HCT116 (cell line): ENCODE measurements around the gene STIM2. TPM values are rescaled to one million over a fixed set of nuclear protein-coding genes. Genes with fewer than 3 reads are reported as not detected.

Experiments
- ATAC-seq: fragments of 200-7000 bp; cut with Tn5 transposase; 2 replicates; pipeline ENCODE4 v1.9.1; 2020; ENCODE audit warnings: mild to moderate bottlenecking, moderate library complexity
- BruUV-seq: library from RNA; stranded (reverse); fragments of 400-500 nt; replicated peaks from 2 replicates; lab custom pipeline; 2021; lab: Mats Ljungman, UMichigan
- CTCF ChIA-PET: fragments of 300-600 bp; sonication (Branson Sonifier 250); formaldehyde crosslinking; loops from one replicate; lab custom pipeline; 2021; ENCODE audit warnings: antibody characterized with exemption; lab: Charles Lee
- POLR2A ChIA-PET: fragments of 300-600, 350-600 bp; sonication (Branson Sonifier 250); formaldehyde crosslinking; loops from one replicate; lab custom pipeline; 2021; ENCODE audit warnings: antibody characterized with exemption; lab: Charles Lee
- RAD21 ChIA-PET, 2 experiments: fragments of 300-600 bp; sonication (Branson Sonifier 250); formaldehyde crosslinking; loops; one replicate each; lab custom pipeline; 2023; ENCODE audit warnings: low total read pairs in 2 of 2; ENCODE audit not compliant: uncharacterized antibody in 2 of 2, unreplicated experiment in 2 of 2, low non-redundant PET in 1 of 2; lab: Charles Lee
- DNase-seq: peaks from one replicate; pipeline ENCODE4 v3.0.0-alpha.2; 2010; ENCODE audit warnings: low read depth, low spot score
- H2AFZ ChIP-seq: fragments of 200-600 bp; shearing (Covaris generic), sonication (generic); 2 replicates; pipeline ENCODE4 v1.6.1; 2017; ENCODE audit warnings: low read depth, mixed run types, mixed read lengths, antibody characterized with exemption, low read length; ENCODE audit not compliant: poor library complexity, severe bottlenecking
- H3K27ac ChIP-seq: 2 replicates; pipeline ENCODE4 v1.5.1; 2012; ENCODE audit warnings: low read depth, low read length
- H3K27me3 ChIP-seq: fragments of 200-600 bp; sonication (generic); 2 replicates; pipeline ENCODE4 v1.6.1; 2016; ENCODE audit warnings: mixed run types, low read length, mixed read lengths; ENCODE audit not compliant: insufficient read depth
- H3K36me3 ChIP-seq, 2 experiments: fragments of 200-500 bp in 1 of 2; fragments of 200-600 bp in 1 of 2; sonication (Bioruptor generic) in 1 of 2; sonication (generic) in 1 of 2; 2 replicates each; pipeline versions ENCODE4 v1.5.1 to v1.6.1; 2014 to 2016; ENCODE audit warnings: low read length in 2 of 2, inconsistent platforms in 1 of 2, mixed read lengths in 1 of 2, mixed run types in 1 of 2; ENCODE audit not compliant: insufficient read depth in 2 of 2, control insufficient read depth in 1 of 2
- H3K4me1 ChIP-seq, 2 experiments: fragments of 200-600 bp in 1 of 2; sonication (generic) in 1 of 2; 2 replicates each; pipeline versions ENCODE4 v1.5.1 to v1.6.1; 2012 to 2017; ENCODE audit warnings: low read length in 2 of 2, inconsistent platforms in 1 of 2, mild to moderate bottlenecking in 1 of 2, mixed read lengths in 1 of 2, mixed run types in 1 of 2, moderate library complexity in 1 of 2; ENCODE audit not compliant: insufficient read depth in 2 of 2, control insufficient read depth in 1 of 2
- H3K4me2 ChIP-seq: fragments of 200-600 bp; sonication (generic); 2 replicates; pipeline ENCODE4 v1.6.1; 2017; ENCODE audit warnings: mixed run types, low read length, mixed read lengths
- H3K4me3 ChIP-seq, 2 experiments: fragments of 200-600 bp in 1 of 2; sonication (generic) in 1 of 2; replicated peaks in 1 of 2; 2 replicates each; pipeline ENCODE4 v1.5.1; 2011 to 2016; ENCODE audit warnings: low read length in 2 of 2, control low read depth in 1 of 2, low read depth in 1 of 2, mild to moderate bottlenecking in 1 of 2, mixed read lengths in 1 of 2, mixed run types in 1 of 2
- H3K79me2 ChIP-seq: fragments of 200-600 bp; sonication (generic); 2 replicates; pipeline ENCODE4 v1.6.1; 2017; ENCODE audit warnings: mild to moderate bottlenecking, mixed run types, low read length, moderate library complexity, mixed read lengths; ENCODE audit not compliant: insufficient read depth
- H3K9ac ChIP-seq: fragments of 200-600 bp; sonication (generic); 2 replicates; pipeline ENCODE4 v1.6.1; 2016; ENCODE audit warnings: low read length, mixed read lengths
- H3K9me2 ChIP-seq: fragments of 200-600 bp; sonication (generic), shearing (Covaris generic); 2 replicates; pipeline ENCODE4 v1.6.1; 2017; ENCODE audit warnings: mixed run types, mild to moderate bottlenecking, moderate library complexity; ENCODE audit not compliant: insufficient read depth
- H3K9me3 ChIP-seq, 2 experiments: fragments of 200-500 bp in 1 of 2; fragments of 200-600 bp in 1 of 2; sonication (Bioruptor generic) in 1 of 2; sonication (generic) in 1 of 2; 2 replicates each; pipeline ENCODE4 v1.6.1; 2014 to 2017; ENCODE audit warnings: low read length in 2 of 2, mixed read lengths in 2 of 2, inconsistent platforms in 1 of 2, low read depth in 1 of 2, mild to moderate bottlenecking in 1 of 2, mixed run types in 1 of 2, moderate library complexity in 1 of 2; ENCODE audit not compliant: control insufficient read depth in 1 of 2, insufficient read depth in 1 of 2
- H4K20me1 ChIP-seq: fragments of 200-600 bp; sonication (generic), shearing (Covaris generic); 2 replicates; pipeline ENCODE4 v1.6.1; 2017; ENCODE audit warnings: mixed run types, mild to moderate bottlenecking, moderate library complexity; ENCODE audit not compliant: insufficient read depth
- ELF1 ChIP-seq: IDR thresholded peaks from 2 replicates; pipeline ENCODE4 v1.6.1; 2012; ENCODE audit warnings: low read depth, borderline replicate concordance
- POLR2AphosphoS5 ChIP-seq: IDR thresholded peaks from 2 replicates; pipeline ENCODE4 v1.6.1; 2011; ENCODE audit warnings: mild to moderate bottlenecking, low read depth, low read length, moderate library complexity
- RAD21 ChIP-seq: IDR thresholded peaks from 2 replicates; pipeline ENCODE4 v1.6.1; 2012; ENCODE audit warnings: low read depth, mild to moderate bottlenecking
- SP1 ChIP-seq: IDR thresholded peaks from 2 replicates; pipeline ENCODE4 v1.6.1; 2012; ENCODE audit warnings: low read depth
- YY1 ChIP-seq: IDR thresholded peaks from 2 replicates; pipeline ENCODE4 v1.6.1; 2011; ENCODE audit warnings: low read length, low read depth, moderate library complexity, mild to moderate bottlenecking; ENCODE audit not compliant: insufficient replicate concordance; ENCODE audit errors: extremely low read depth
- ZFX ChIP-seq: fragments of 450-650 bp; IDR thresholded peaks from 2 replicates; pipeline ENCODE4 v1.6.1; 2017
- intact Hi-C: fragments of 100-400 bp; cut with micrococcal nuclease; formaldehyde crosslinking; loops from 2 replicates; pipeline ENCODE4 v1.10.0; 2022
- total RNA-seq: library from RNA; stranded (reverse); gene quantifications from one replicate; pipeline ENCODE4 v1.2.1, GENCODE V29; 2021; ENCODE audit not compliant: unreplicated experiment
- TF ChIP-seq, protein P1 (sequence below), 3 experiments: fragments of 200-600 bp in 1 of 3; sonication (generic) in 1 of 3; IDR thresholded peaks in 2 of 3; conservative IDR thresholded peaks in 1 of 3; 2 replicates each; pipeline ENCODE4 v1.5.1; 2012 to 2017; ENCODE audit warnings: low read depth in 2 of 3, low read length in 2 of 3, antibody characterized with exemption in 1 of 3, borderline replicate concordance in 1 of 3, control low read depth in 1 of 3, mild to moderate bottlenecking in 1 of 3, mixed read lengths in 1 of 3, mixed run types in 1 of 3, moderate library complexity in 1 of 3; ENCODE audit not compliant: insufficient read depth in 1 of 3
- TF ChIP-seq, protein P2 (sequence below): IDR thresholded peaks from 2 replicates; pipeline ENCODE4 v1.6.1; 2012
- TF ChIP-seq, protein P3 (sequence below): IDR thresholded peaks from 2 replicates; pipeline ENCODE4 v1.6.1; 2011; ENCODE audit warnings: mild to moderate bottlenecking, low read length, moderate library complexity; ENCODE audit not compliant: insufficient replicate concordance; ENCODE audit errors: extremely low read depth

The STIM2 gene
- total RNA-seq, 1 experiment from 2014 or later = 65.9 TPM

DNA sequence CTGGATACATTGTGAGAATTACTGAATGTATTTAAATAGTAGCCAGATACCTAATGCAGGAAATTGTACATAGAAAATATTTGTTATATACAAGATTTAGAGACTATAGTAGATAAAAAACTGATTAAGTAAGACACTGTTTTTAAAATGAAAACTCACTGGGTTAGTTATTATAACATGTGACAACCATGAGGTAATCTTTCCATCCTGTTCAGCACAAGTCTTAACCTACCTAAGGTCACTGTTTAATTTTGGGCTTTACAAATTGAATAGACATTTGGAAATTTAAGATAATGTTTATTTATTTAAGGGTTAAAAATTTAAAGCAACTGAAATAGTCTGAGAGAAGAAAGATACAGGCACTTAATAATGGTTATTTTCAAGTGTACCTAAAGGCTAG, 102.1 kb downstream of the STIM2 start:
- Histone ChIP-seq H3K4me2 (no peak overlapping the region), H3K9me3 (no peaks in the 10 kb centered on the region), H3K27me3 (no peaks in the 10 kb centered on the region), H3K9me2 (no peaks in the 10 kb centered on the region), H3K27ac (no peak overlapping the region), H3K9ac (no peak overlapping the region), H2AFZ (no peak overlapping the region), H3K4me3 (no peak overlapping the region)
- no TSS peak for BruUV-seq
- TF ChIP-seq ELF1 (no peak), SP1 (no peak)
- TF ChIP-seq, protein P1, sequence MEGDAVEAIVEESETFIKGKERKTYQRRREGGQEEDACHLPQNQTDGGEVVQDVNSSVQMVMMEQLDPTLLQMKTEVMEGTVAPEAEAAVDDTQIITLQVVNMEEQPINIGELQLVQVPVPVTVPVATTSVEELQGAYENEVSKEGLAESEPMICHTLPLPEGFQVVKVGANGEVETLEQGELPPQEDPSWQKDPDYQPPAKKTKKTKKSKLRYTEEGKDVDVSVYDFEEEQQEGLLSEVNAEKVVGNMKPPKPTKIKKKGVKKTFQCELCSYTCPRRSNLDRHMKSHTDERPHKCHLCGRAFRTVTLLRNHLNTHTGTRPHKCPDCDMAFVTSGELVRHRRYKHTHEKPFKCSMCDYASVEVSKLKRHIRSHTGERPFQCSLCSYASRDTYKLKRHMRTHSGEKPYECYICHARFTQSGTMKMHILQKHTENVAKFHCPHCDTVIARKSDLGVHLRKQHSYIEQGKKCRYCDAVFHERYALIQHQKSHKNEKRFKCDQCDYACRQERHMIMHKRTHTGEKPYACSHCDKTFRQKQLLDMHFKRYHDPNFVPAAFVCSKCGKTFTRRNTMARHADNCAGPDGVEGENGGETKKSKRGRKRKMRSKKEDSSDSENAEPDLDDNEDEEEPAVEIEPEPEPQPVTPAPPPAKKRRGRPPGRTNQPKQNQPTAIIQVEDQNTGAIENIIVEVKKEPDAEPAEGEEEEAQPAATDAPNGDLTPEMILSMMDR (IDR thresholded peaks at IDR 0.05 in 2 of 3, conservative IDR thresholded peaks at IDR 0.05 in 1 of 3; ENCODE audit: borderline replicate concordance in 1 of 3, insufficient read depth in 1 of 3, low read depth in 2 of 3, low read length in 2 of 3) = no peak
- TF ChIP-seq, all 23 proteins: peak for 0
- ATAC-seq (no peak), DNase-seq (no peak)
- ChIA-PET CTCF (no interaction called here), RAD21 (no interaction called here), POLR2A (no interaction called here)
- intact Hi-C loops = no loop called here
- H3K36me3 ChIP-seq = no peaks in the 10 kb centered on the region
- no peaks in the 10 kb centered on the region; the same call in 1 of the 2 replicates for H3K79me2 ChIP-seq
- H3K4me1 ChIP-seq = no peaks in the 10 kb centered on the region
- H4K20me1 ChIP-seq = peaks cover 5% of the 10 kb centered on the region; the same call in 1 of the 2 replicates

DNA sequence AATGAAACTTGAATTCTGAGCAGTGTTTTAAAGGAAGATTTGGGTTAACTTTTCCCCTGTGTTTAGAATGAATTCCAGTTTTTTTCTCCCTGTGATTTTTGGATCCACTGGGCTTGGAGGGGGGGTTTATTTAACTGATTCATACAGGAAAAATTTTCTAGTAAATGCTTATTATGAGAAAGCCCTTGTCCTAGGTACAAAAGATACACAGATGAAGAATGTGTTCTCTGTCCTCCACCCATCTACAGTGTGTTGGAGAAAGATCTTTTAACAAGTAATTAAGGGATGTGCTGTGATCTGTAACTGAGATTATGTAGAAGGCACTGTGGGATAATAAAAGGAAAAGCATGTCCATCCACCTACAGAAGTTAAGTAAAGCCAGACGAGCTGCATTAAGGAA, 103.9 kb downstream of the STIM2 start:
- no peak overlapping the region for H3K4me3 ChIP-seq
- BruUV-seq = no TSS peak
- CTCF ChIA-PET = no interaction called here
- no peaks in the 10 kb centered on the region for H3K4me1 ChIP-seq
- H2AFZ ChIP-seq = no peak overlapping the region
- no peak overlapping the region for H3K9ac ChIP-seq
- TF ChIP-seq, protein P2, sequence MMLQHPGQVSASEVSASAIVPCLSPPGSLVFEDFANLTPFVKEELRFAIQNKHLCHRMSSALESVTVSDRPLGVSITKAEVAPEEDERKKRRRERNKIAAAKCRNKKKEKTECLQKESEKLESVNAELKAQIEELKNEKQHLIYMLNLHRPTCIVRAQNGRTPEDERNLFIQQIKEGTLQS = no peak
- TF ChIP-seq ZFX (no peak), YY1 (no peak), SP1 (no peak), POLR2AphosphoS5 (no peak), RAD21 (no peak)
- TF ChIP-seq, protein P3, sequence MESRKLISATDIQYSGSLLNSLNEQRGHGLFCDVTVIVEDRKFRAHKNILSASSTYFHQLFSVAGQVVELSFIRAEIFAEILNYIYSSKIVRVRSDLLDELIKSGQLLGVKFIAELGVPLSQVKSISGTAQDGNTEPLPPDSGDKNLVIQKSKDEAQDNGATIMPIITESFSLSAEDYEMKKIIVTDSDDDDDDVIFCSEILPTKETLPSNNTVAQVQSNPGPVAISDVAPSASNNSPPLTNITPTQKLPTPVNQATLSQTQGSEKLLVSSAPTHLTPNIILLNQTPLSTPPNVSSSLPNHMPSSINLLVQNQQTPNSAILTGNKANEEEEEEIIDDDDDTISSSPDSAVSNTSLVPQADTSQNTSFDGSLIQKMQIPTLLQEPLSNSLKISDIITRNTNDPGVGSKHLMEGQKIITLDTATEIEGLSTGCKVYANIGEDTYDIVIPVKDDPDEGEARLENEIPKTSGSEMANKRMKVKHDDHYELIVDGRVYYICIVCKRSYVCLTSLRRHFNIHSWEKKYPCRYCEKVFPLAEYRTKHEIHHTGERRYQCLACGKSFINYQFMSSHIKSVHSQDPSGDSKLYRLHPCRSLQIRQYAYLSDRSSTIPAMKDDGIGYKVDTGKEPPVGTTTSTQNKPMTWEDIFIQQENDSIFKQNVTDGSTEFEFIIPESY = no peak
- TF ChIP-seq, protein P1 (IDR thresholded peaks at IDR 0.05 in 2 of 3, conservative IDR thresholded peaks at IDR 0.05 in 1 of 3; ENCODE audit: borderline replicate concordance in 1 of 3, insufficient read depth in 1 of 3, low read depth in 2 of 3, low read length in 2 of 3) = no peak
- TF ChIP-seq, all 23 proteins: peak for 0
- intact Hi-C loops = no loop called here
- H3K36me3 ChIP-seq = no peaks in the 10 kb centered on the region
- ATAC-seq (no peak), DNase-seq (no peak)
- no peaks in the 10 kb centered on the region for H3K9me3 ChIP-seq
- ChIA-PET RAD21 (no interaction called here), POLR2A (no interaction called here)
- H3K4me2 ChIP-seq = no peak overlapping the region
- no peaks in the 10 kb centered on the region for H3K9me2 ChIP-seq
- no peaks in the 10 kb centered on the region for H3K27me3 ChIP-seq
- H4K20me1 ChIP-seq = no peaks in the 10 kb centered on the region; the same call in 1 of the 2 replicates
- no peak overlapping the region for H3K27ac ChIP-seq
- H3K79me2 ChIP-seq = no peaks in the 10 kb centered on the region; the same call in 1 of the 2 replicates
